Measurements from ENCODE around the gene TSPAN17.

GRCh38 chr5:176620333-176620981, 26.8 kb upstream of the TSPAN17 start:
- TF ChIP-seq CTCF (conservative IDR thresholded peaks at IDR 0.05) (no peak), ZFX (IDR thresholded peaks at IDR 0.05) (no peak)
